GM23248 (cell line): ENCODE data around the gene MDN1.

Source experiments
- EZH2 ChIP-seq: fragments of 200-600 bp; sonication (generic); IDR thresholded peaks from 2 replicates; pipeline ENCODE4 v1.6.1; 2018; ENCODE audit warnings: antibody characterized with exemption, mild to moderate bottlenecking; ENCODE audit not compliant: insufficient read depth, poor library complexity, severe bottlenecking
- EZH2phosphoT487 ChIP-seq: fragments of 200-600 bp; sonication (generic); IDR thresholded peaks from 2 replicates; pipeline ENCODE4 v1.6.1; 2018; ENCODE audit warnings: antibody characterized with exemption, moderate library complexity, mild to moderate bottlenecking, low read depth; ENCODE audit not compliant: insufficient read depth

- TF ChIP-seq EZH2 (no peak), EZH2phosphoT487 (no peak)
Observed at GRCh38 chr6:89828988-89829471, 9.4 kb upstream of the MDN1 start.
